H9 (cell line): ENCODE results near the gene GSTO2. TPM values are rescaled to one million over a fixed set of nuclear protein-coding genes. Genes with fewer than 3 reads are reported as not detected.

Experiments used
- DNase-seq: peaks from one replicate; pipeline ENCODE4 v3.0.0-alpha.2; 2017
- H2AFZ ChIP-seq: one replicate; pipeline ENCODE4 v1.6.1; 2013; ENCODE audit warnings: mild to moderate bottlenecking, low read length, control low read depth, moderate library complexity
- H2AK5ac ChIP-seq: 2 replicates; pipeline ENCODE4 v1.6.1; 2013; ENCODE audit warnings: low read length, control low read depth, mixed read lengths; ENCODE audit not compliant: insufficient read length
- H2BK120ac ChIP-seq: one replicate; pipeline ENCODE4 v1.6.1; 2013; ENCODE audit warnings: low read depth, mild to moderate bottlenecking, low read length, control low read depth, inconsistent platforms; ENCODE audit not compliant: poor library complexity, severe bottlenecking
- H2BK12ac ChIP-seq: 2 replicates; pipeline ENCODE4 v1.6.1; 2013; ENCODE audit warnings: low read length, control low read depth, mixed read lengths, low read depth; ENCODE audit not compliant: insufficient read length
- H2BK15ac ChIP-seq: 2 replicates; pipeline ENCODE4 v1.6.1; 2013; ENCODE audit warnings: low read depth, low read length, control low read depth
- H2BK20ac ChIP-seq: one replicate; pipeline ENCODE4 v1.6.1; 2013; ENCODE audit warnings: low read depth, mild to moderate bottlenecking, low read length, control low read depth, inconsistent platforms; ENCODE audit not compliant: poor library complexity, severe bottlenecking
- H2BK5ac ChIP-seq: 2 replicates; pipeline ENCODE4 v1.6.1; 2013; ENCODE audit warnings: low read length, control low read depth, mixed read lengths; ENCODE audit not compliant: insufficient read length
- H3K14ac ChIP-seq: 2 replicates; pipeline ENCODE4 v1.6.1; 2013; ENCODE audit warnings: low read length, control low read depth; ENCODE audit not compliant: insufficient read depth
- H3K18ac ChIP-seq: 2 replicates; pipeline ENCODE4 v1.6.1; 2013; ENCODE audit warnings: low read depth, mild to moderate bottlenecking, mixed read lengths, low read length, control low read depth; ENCODE audit not compliant: insufficient read length
- H3K23ac ChIP-seq: 2 replicates; pipeline ENCODE4 v1.6.1; 2013; ENCODE audit warnings: low read length, control low read depth, mixed read lengths, low read depth; ENCODE audit not compliant: insufficient read length
- H3K23me2 ChIP-seq: 2 replicates; pipeline ENCODE4 v1.6.1; 2013; ENCODE audit warnings: low read depth, mild to moderate bottlenecking, mixed read lengths, low read length, control low read depth; ENCODE audit not compliant: insufficient read length, poor library complexity, severe bottlenecking
- H3K27ac ChIP-seq: 2 replicates; pipeline ENCODE4 v1.5.1; 2013; ENCODE audit warnings: low read length, control low read depth, mixed read lengths, low read depth; ENCODE audit not compliant: insufficient read length
- H3K27me3 ChIP-seq: 2 replicates; pipeline ENCODE4 v1.6.1; 2013; ENCODE audit warnings: low read length, control low read depth, inconsistent platforms; ENCODE audit not compliant: insufficient read depth
- H3K4ac ChIP-seq: 2 replicates; pipeline ENCODE4 v1.6.1; 2013; ENCODE audit warnings: low read depth, mild to moderate bottlenecking, control low read depth, inconsistent platforms, low read length, moderate library complexity
- H3K4me1 ChIP-seq: 2 replicates; pipeline ENCODE4 v1.6.1; 2013; ENCODE audit warnings: low read length, control low read depth, inconsistent platforms; ENCODE audit not compliant: insufficient read depth
- H3K4me2 ChIP-seq: 2 replicates; pipeline ENCODE4 v1.6.1; 2013; ENCODE audit warnings: low read length, control low read depth, mixed read lengths; ENCODE audit not compliant: insufficient read length, insufficient read depth
- H3K56ac ChIP-seq: 2 replicates; pipeline ENCODE4 v1.6.1; 2013; ENCODE audit warnings: low read depth, mild to moderate bottlenecking, mixed read lengths, low read length, control low read depth; ENCODE audit not compliant: insufficient read length
- H3K79me1 ChIP-seq: 2 replicates; pipeline ENCODE4 v1.6.1; 2013; ENCODE audit warnings: low read depth, mild to moderate bottlenecking, moderate library complexity, low read length, control low read depth, inconsistent platforms; ENCODE audit not compliant: insufficient read depth, poor library complexity, severe bottlenecking
- H3K79me2 ChIP-seq: 2 replicates; pipeline ENCODE4 v1.6.1; 2013; ENCODE audit warnings: low read length, control low read depth, inconsistent platforms; ENCODE audit not compliant: insufficient read depth
- H3K9ac ChIP-seq: 2 replicates; pipeline ENCODE4 v1.6.1; 2013; ENCODE audit warnings: low read length, control low read depth, mixed read lengths; ENCODE audit not compliant: insufficient read length; ENCODE audit errors: extremely low read depth
- H3K9me3 ChIP-seq: one replicate; pipeline ENCODE4 v1.6.1; 2013; ENCODE audit warnings: low read depth, low read length, inconsistent platforms; ENCODE audit not compliant: control insufficient read depth
- H3T11ph ChIP-seq: one replicate; pipeline ENCODE4 v1.6.1; 2013; ENCODE audit warnings: mild to moderate bottlenecking, low read length, control low read depth, inconsistent platforms
- H4K20me1 ChIP-seq: one replicate; pipeline ENCODE4 v1.6.1; 2013; ENCODE audit not compliant: control insufficient read depth, insufficient read length, insufficient read depth
- H4K5ac ChIP-seq: 2 replicates; pipeline ENCODE4 v1.6.1; 2013; ENCODE audit warnings: low read depth, mild to moderate bottlenecking, mixed read lengths, low read length, control low read depth; ENCODE audit not compliant: insufficient read length
- H4K8ac ChIP-seq: replicated peaks from 2 replicates; pipeline ENCODE4 v1.6.1; 2013; ENCODE audit warnings: low read length, control low read depth, mixed read lengths, low read depth; ENCODE audit not compliant: insufficient read length
- H4K91ac ChIP-seq: 2 replicates; pipeline ENCODE4 v1.6.1; 2013; ENCODE audit warnings: low read depth, mild to moderate bottlenecking, moderate library complexity, mixed read lengths, low read length, control low read depth; ENCODE audit not compliant: insufficient read length
- H3K27ac Mint-ChIP-seq, 3 experiments: 2 replicates in 2 of 3; 3 replicates in 1 of 3; pipeline ENCODE4 v1.8.0; 2020 to 2021; ENCODE audit warnings: mixed read lengths in 3 of 3, mild to moderate bottlenecking in 1 of 3, moderate library complexity in 1 of 3
- H3K27me3 Mint-ChIP-seq: 2 replicates; pipeline ENCODE4 v1.8.0; 2021; ENCODE audit warnings: low read depth, mild to moderate bottlenecking, moderate library complexity, mixed read lengths
- H3K36me3 Mint-ChIP-seq, 3 experiments: 2 replicates in 2 of 3; 3 replicates in 1 of 3; pipeline ENCODE4 v1.8.0; 2020 to 2021; ENCODE audit warnings: low read depth in 3 of 3, mixed read lengths in 3 of 3; ENCODE audit not compliant: insufficient read depth in 1 of 3
- H3K4me1 Mint-ChIP-seq, 2 experiments: 2 replicates each; pipeline ENCODE4 v1.8.0; 2020; ENCODE audit warnings: mixed read lengths in 2 of 2
- H3K4me3 Mint-ChIP-seq, 2 experiments: 2 replicates in 1 of 2; 3 replicates in 1 of 2; pipeline ENCODE4 v1.8.0; 2020 to 2021; ENCODE audit warnings: mild to moderate bottlenecking in 2 of 2, mixed read lengths in 2 of 2, moderate library complexity in 1 of 2
- H3K9me3 Mint-ChIP-seq, 2 experiments: 2 replicates in 1 of 2; 3 replicates in 1 of 2; pipeline ENCODE4 v1.8.0; 2020; ENCODE audit warnings: mild to moderate bottlenecking in 2 of 2, mixed read lengths in 2 of 2, moderate library complexity in 1 of 2
- WGBS: extraction: QIAGEN DNeasy Blood & Tissue Kit; methylation state at CpG from one replicate; pipeline ENCODE4 v1.1.7; 2013; ENCODE audit warnings: missing lambda C conversion rate, low lambda C conversion rate, mixed read lengths; ENCODE audit not compliant: insufficient read length; ENCODE audit errors: extremely low coverage; 5-methylcytosine and 5-hydroxymethylcytosine counted together
- total RNA-seq: library from RNA; stranded (reverse); gene quantifications from 2 replicates; pipeline ENCODE4 v1.2.1, GENCODE V29; 2021
- TF ChIP-seq, protein P1 (sequence below): fragments of 200-600 bp; sonication (generic); conservative IDR thresholded peaks from 3 replicates; pipeline ENCODE4 v1.8.0; 2021; ENCODE audit warnings: antibody characterized with exemption, mild to moderate bottlenecking

GSTO2 gene
- total RNA-seq, 1 experiment from 2014 or later = 14.5 TPM

DNA sequence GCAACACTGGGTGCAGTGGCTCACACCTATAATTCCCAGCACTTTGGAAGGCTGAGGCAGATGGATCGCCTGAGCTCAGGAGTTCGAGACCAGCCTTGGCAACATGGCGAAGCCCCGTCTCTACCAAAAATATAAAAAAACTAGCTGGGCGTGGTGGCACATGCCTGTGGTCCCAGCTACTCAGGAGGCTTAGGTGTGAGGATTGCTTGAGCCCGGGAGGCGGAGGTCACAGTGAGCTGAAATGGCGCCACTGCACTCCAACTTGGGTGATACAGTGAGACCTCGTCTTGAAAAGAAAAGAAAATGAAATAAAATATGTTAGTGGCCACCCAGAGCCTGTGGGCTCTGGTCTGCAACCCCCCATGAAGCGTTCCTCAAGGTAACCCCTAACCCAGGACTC lies 55.9 kb downstream of the GSTO2 start:
- Histone ChIP-seq H4K8ac (no peak overlapping the region), H3K4ac (no peak overlapping the region), H4K91ac (no peak overlapping the region), H3K27ac (no peak overlapping the region), H2BK5ac (no peak overlapping the region), H3K23ac (no peak overlapping the region), H2AK5ac (no peak overlapping the region), H2AFZ (no peak overlapping the region), H2BK12ac (no peak overlapping the region), H3K56ac (no peak overlapping the region), H3K9me3 (no peaks in the 10 kb centered on the region), H3K9ac (no peak overlapping the region), H3K4me2 (no peak overlapping the region), H3K14ac (no peak overlapping the region), H4K20me1 (no peaks in the 10 kb centered on the region), H3K18ac (no peak overlapping the region), H3K4me1 (peaks cover 29% of the 10 kb centered on the region), H3K79me2 (peaks cover 18% of the 10 kb centered on the region; the same call in 1 of the 2 replicates), H2BK120ac (no peak overlapping the region), H2BK20ac (no peak overlapping the region), H4K5ac (no peak overlapping the region), H2BK15ac (no peak overlapping the region), H3T11ph (no peak overlapping the region), H3K79me1 (no peaks in the 10 kb centered on the region), H3K27me3 (no peaks in the 10 kb centered on the region), H3K23me2 (peaks cover 4% of the 10 kb centered on the region)
- TF ChIP-seq, protein P1, sequence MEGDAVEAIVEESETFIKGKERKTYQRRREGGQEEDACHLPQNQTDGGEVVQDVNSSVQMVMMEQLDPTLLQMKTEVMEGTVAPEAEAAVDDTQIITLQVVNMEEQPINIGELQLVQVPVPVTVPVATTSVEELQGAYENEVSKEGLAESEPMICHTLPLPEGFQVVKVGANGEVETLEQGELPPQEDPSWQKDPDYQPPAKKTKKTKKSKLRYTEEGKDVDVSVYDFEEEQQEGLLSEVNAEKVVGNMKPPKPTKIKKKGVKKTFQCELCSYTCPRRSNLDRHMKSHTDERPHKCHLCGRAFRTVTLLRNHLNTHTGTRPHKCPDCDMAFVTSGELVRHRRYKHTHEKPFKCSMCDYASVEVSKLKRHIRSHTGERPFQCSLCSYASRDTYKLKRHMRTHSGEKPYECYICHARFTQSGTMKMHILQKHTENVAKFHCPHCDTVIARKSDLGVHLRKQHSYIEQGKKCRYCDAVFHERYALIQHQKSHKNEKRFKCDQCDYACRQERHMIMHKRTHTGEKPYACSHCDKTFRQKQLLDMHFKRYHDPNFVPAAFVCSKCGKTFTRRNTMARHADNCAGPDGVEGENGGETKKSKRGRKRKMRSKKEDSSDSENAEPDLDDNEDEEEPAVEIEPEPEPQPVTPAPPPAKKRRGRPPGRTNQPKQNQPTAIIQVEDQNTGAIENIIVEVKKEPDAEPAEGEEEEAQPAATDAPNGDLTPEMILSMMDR = no peak
- H3K4me1 Mint-ChIP-seq = peaks cover 81 to 84% of the 10 kb centered on the region in 2 experiments
- peaks cover 14 to 23% (median 22%) of the 10 kb centered on the region in 3 experiments for H3K36me3 Mint-ChIP-seq
- H3K27me3 Mint-ChIP-seq = no peaks in the 10 kb centered on the region
- H3K9me3 Mint-ChIP-seq = no peaks in the 10 kb centered on the region
- H3K4me3 Mint-ChIP-seq = no peak overlapping the region
- no CpG with 5 or more reads among the region's 10 CpGs for WGBS
- DNase-seq = no peak
- H3K27ac Mint-ChIP-seq = peak overlapping the region in 1 of 3 experiments; percentile 91; a peak in 4 of 7 replicates
